Panc1 (cell line): ENCODE measurements around the gene NOS1AP.

Experiments
- CTCF ChIP-seq: fragments of 450-650 bp; IDR thresholded peaks from 2 replicates; pipeline ENCODE4 v1.5.1; 2017; ENCODE audit warnings: mild to moderate bottlenecking
- POLR2AphosphoS5 ChIP-seq: IDR thresholded peaks from 2 replicates; pipeline ENCODE4 v1.6.1; 2012; ENCODE audit warnings: mild to moderate bottlenecking, low read depth, low read length, moderate library complexity
- REST ChIP-seq, 2 experiments: IDR thresholded peaks; 2 replicates each; pipeline ENCODE4 v1.6.1; 2011 to 2012; ENCODE audit warnings: low read depth in 2 of 2, control low read depth in 1 of 2, low read length in 1 of 2, mild to moderate bottlenecking in 1 of 2, moderate library complexity in 1 of 2; ENCODE audit not compliant: insufficient read depth in 1 of 2
- TCF7L2 ChIP-seq: IDR thresholded peaks from 2 replicates; pipeline ENCODE4 v1.6.1; 2011; ENCODE audit warnings: mild to moderate bottlenecking, low read depth, low read length, inconsistent platforms

GRCh38 chr1:162400790-162401355, 331.4 kb downstream of the NOS1AP start:
- no peak for TF ChIP-seq CTCF
- TF ChIP-seq POLR2AphosphoS5: no peak
- TF ChIP-seq REST (IDR thresholded peaks at IDR 0.05; ENCODE audit: insufficient read depth in 1 of 2, low read depth in 2 of 2, low read length in 1 of 2): no peak
- TF ChIP-seq TCF7L2: no peak
